GM18499 (cell line): ENCODE data around the gene GPR55.

ENCODE experiments used
- ATAC-seq: cut with Tn5 transposase; IDR thresholded peaks from one replicate; pipeline ENCODE4 v1.9.1; 2021; ENCODE audit warnings: moderate number of reproducible peaks; ENCODE audit not compliant: insufficient read depth, unreplicated experiment

Gene GPR55

DNA sequence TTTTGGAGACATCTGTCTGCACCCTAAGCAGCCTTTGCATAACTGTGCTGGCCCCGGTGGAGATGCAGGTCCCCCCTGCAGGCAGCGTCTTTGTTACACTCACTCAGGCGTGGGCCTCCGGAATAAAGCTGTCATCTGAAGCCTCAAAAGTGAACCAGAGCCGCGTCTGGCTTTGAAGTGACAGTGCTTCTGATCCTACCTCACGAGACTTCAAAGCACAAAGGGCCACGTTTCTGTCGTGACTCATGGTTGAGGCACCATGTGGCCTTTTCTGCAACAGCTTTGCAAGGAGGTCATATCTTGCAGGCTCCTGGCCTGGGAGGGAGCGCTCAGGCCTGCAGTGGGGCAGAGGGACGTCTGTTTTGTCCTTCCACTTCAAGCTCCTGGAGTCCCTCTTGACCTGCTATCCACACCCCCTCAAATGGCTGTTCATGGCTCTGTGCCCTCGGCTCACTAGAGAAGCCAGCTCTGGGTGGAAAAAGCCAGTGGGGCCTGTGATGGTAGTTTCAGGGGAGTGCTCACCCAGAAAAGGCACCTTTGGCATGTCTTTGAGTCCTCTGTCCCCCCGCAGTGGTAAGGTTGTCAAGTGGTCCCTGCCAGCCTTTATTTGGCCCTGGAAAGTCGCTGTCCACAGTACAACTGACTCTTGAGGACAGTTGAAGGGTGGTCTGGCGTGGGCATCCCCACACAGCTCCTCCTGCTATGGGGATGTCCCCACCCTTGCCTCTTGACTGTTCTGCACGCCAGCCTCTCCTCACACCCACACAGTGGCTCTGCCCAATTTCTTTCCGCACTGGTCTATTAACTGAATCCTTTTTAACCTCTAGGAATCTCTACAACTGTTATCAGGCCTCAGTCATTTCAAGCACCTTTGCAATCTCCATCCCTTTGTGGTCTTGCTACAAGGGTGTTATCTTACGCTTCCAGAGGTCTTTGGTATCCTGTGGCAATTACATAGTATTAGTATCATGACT lies 19.3 kb downstream of the GPR55 start:
- ATAC-seq = no peak

- no peak for ATAC-seq
Observed at GRCh38 chr2:230904856-230905447, 20.1 kb downstream of the GPR55 start.

GRCh38 chr2:230903231-230904150 lies 21.6 kb downstream of the GPR55 start:
- no peak for ATAC-seq

GRCh38 chr2:230902180-230902899 lies 22.7 kb downstream of the GPR55 start:
- ATAC-seq = no peak

DNA sequence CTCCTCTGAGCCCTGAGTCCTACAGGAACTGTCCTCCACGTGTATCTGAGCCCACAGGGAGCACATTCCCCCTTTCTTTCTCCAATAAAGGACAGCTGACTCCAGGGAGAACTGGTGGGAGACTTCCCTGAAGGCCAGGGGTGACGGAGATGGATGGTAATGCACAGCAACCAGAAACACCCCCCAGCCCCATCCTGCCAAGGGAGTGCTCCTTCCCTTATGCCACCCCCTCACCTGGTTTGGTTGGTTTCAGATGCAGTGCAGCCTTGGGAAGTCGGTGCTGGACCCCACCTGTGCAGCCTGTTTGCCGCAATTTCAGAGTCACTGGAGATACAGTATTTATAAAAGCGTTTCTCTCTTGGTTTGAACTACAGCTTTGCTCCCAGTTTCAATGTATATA lies 24.0 kb downstream of the GPR55 start:
- ATAC-seq = no peak

GRCh38 chr2:230900336-230900995 lies 24.6 kb downstream of the GPR55 start:
- no peak for ATAC-seq

GRCh38 chr2:230899786-230900185 lies 25.3 kb downstream of the GPR55 start:
- no peak for ATAC-seq

GRCh38 chr2:230899287-230899686 lies 25.8 kb downstream of the GPR55 start:
- no peak for ATAC-seq

DNA sequence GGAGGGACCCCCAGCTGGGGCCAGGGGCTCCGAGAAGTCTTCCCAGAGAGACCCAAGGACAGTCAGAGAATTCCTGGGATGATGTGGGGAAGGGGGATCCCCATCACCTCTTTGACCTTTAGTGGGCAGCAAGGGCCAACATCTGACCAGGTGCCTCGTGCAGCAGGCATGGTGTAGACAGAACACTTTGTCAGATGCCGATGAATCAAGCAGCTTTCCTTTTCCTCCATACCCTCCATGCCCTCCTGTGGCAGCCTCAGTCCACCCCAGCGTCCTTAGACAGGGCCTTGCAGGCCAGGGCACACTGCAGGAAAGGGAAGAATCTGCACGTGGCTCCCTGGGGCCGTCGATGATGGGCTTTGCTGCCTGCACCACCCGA lies 26.3 kb downstream of the GPR55 start:
- no peak for ATAC-seq

DNA sequence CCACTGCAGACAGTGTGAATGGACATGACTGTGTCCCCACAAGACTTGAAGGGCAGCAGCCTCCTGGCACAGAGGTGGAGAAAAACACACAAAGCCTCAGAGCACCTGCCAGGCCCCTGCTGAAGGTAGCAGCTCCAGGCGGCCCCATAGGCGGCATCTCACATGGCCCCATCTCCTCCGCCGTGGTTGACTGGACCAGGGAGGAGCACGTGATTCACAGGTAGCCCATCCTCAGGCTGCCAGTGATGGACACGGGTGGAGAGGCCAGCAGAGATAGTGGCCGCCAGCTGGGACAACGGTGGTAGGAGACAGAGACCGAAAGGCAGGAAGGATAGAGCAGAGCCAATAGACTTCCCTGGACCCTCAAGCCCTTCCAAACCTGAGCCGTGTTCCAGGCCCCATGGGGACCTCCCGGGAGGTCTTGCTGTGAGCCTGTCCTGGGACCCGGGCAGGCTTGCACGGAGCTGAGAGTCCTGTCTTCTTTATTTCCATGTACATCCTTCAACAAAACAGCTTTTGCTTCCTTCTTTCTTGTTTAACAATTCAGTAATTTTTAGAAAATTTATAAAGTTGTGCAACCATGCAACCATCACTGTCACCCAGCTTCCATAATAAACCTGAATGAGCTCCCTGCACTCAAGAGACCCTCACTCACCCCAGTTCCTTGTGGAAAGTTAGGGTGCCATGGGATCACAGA lies 26.9 kb downstream of the GPR55 start:
- ATAC-seq = no peak

DNA sequence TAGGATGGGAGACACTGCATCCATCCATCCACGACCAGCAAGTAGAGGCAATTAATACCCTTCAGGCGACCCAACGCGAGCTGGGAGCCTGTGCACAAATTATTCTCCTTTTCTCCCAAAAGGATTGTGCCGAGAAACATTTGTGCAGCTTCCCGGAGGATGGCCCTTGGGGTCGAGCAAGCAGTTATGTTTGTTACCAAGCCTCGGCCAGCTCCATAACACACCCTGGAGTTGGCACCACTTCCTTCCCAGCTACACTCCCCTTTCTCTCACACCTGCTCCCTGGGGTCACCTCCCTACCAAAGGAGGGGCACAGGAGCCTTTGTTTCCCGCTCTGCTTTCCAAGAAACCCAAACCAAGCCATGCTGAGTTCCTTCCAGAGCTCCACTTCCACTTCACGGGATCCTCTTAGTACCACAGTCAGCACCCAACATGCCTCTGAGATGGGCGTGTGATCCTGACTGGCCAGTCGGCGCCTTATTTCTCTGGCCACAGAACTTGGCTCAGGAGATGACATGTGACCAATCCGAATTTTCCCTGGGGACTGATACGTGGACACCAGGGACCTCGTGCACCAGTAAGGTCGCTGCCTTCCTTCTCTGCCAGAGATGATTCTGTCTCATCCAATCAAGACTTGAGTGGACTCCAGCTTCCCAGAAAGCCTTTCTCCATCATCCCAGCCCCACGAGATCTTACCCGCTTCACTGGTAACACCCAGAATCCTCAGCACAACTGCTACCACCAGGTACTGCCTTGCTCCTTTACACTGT lies 28.5 kb downstream of the GPR55 start:
- ATAC-seq = no peak

DNA sequence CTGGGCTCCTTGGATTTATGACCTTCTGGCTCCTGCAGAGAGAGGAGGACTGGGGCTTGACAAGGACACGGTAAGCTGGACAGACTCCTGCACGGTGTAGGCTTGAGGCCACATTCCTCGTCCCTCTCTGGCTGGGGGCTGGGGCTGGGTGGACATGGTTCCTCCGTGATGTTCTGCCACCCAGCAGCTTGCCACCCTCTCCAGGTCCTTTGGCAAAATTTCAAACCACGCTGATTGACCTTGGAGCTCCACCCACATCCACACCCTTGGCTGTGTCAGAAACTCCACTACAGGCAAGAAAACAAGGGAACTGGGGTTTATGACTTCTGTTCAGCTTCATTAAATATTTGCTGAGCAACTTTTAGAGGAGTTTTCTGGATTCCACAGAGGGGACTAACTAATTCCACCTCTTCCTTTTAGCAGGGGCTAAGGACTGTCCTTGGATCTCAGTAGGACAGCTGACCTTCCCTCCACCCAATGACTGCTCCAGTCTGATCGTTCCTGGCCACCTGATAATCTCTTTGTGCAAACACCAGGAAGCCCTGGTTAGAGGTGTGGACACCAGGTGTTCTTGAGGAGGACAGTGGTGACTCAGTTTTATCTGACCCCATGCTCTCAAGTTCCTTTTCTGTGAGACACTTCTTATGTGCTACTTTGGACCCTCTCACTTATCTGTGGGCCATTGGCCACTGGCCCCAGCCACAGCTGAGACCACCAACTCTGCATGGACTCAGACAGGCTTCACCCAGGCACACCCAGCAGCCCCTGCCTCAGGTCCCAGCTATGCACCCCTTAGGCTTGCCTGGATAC lies 29.3 kb downstream of the GPR55 start:
- no peak for ATAC-seq

DNA sequence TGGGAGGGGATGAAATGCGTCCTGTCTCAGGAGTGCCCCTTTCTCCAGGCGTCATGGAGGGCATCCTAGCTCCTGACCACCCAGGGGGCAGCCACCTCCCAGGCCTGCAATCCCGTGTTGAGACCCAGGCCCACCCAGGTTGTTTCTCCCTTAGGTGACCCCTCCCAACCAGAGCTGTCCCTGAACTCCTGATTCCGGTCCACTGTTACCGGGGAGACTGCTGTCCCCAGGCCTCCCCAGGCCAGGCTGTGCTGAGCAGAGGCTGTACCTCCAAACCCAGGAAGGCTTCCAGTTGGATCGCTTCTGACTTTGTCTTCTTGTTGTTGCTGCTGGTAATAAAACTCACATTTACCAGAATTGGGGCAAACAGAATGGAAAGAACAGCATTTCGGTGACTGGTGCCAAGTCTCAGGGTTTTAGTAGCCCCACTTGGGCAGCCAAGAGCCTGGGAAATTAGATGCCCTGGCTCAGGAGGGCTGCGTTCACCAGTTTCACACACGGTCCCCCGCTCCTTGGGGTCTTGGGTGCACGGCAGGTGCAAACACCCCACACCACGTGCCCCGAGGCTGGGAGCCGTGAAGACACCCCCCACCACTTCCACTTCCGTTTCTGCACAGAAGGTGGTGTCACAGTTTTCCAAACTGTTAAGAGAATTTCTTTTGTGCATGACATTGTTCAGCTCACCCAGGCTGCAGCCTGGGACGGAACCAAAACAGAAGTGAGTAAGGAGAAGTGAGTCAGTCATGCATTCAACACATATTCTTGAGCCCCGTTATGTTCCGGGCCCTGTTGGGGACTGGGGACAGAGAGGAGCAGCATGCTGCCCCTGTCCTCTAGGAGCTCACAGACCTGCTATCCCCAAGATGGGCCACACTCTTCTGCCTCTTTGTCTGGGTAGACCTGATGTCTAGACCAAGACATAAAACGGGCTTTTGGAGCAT lies 30.9 kb downstream of the GPR55 start:
- no peak for ATAC-seq

GRCh38 chr2:230893338-230893737 lies 31.7 kb downstream of the GPR55 start:
- no peak for ATAC-seq

DNA sequence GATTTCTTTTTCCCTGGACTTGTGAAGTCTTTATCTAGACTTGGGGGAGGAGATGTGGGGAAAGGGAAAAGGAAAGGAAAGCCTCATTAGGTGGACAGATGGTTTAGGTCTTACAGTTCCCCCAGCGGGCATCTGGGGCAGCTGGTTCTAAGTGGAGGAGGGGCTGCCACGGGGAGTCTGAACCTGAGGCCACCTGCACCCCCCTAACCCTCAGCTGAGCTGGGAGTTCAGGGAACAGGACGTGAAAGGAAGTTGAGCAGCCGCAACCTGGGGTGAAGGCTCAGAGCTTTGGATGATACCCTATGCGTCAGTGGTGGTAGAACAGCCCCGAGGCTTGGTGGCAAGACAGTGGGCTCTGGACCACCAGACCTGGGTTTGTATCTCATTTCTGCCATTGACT lies 33.5 kb downstream of the GPR55 start:
- no peak for ATAC-seq

- ATAC-seq = no peak
Observed at GRCh38 chr2:230891064-230891463, 34.0 kb downstream of the GPR55 start.
